Thyroid gland (tissue), 4 donors: ENCODE results near the gene USP13. TPM values are rescaled to one million over a fixed set of nuclear protein-coding genes. Genes with fewer than 3 reads are reported as not detected.

ENCODE experiments used
- DNase-seq, 2 donors: peaks; one replicate each; pipeline ENCODE4 v3.0.0-alpha.2; 2019
- H3K27ac ChIP-seq, 3 donors: fragments of 200-600 bp; sonication (generic); 1 replicate in 2 of 3; 2 replicates in 1 of 3; pipeline ENCODE4 v1.5.1; 2016 to 2019; ENCODE audit warnings: mild to moderate bottlenecking in 1 of 3, moderate library complexity in 1 of 3
- H3K27me3 ChIP-seq: fragments of 200-600 bp; sonication (generic); one replicate; pipeline ENCODE4 v1.5.1; 2019
- H3K36me3 ChIP-seq, 2 donors: fragments of 200-600 bp; sonication (generic); one replicate each; pipeline ENCODE4 v1.5.1; 2016 to 2019
- H3K4me1 ChIP-seq, 2 donors: fragments of 200-600 bp; sonication (generic); one replicate each; pipeline ENCODE4 v1.5.1; 2017 to 2019
- H3K4me3 ChIP-seq, 3 donors: fragments of 200-600 bp; sonication (generic); replicated peaks in 1 of 3; 1 replicate in 2 of 3; 2 replicates in 1 of 3; pipeline ENCODE4 v1.5.1; 2016; ENCODE audit warnings: mild to moderate bottlenecking in 1 of 3
- H3K9me3 ChIP-seq: fragments of 200-600 bp; sonication (generic); one replicate; pipeline ENCODE4 v1.5.1; 2017
- CTCF ChIP-seq, 6 experiments: fragments of 200-600 bp in 3 of 6; fragments of 450-650 bp in 3 of 6; sonication (generic) in 3 of 6; IDR thresholded peaks; one replicate each; pipeline ENCODE4 v1.5.1; 2016 to 2019; ENCODE audit warnings: antibody characterized with exemption in 6 of 6, mild to moderate bottlenecking in 2 of 6, inconsistent platforms in 1 of 6, moderate library complexity in 1 of 6
- POLR2A ChIP-seq, 2 donors: fragments of 450-650 bp; IDR thresholded peaks; one replicate each; pipeline ENCODE4 v1.6.1; 2017; ENCODE audit warnings: antibody characterized with exemption in 2 of 2, mild to moderate bottlenecking in 2 of 2, moderate library complexity in 1 of 2
- WGBS, 2 donors: methylation state at CpG; one replicate each; pipeline ENCODE4 v1.1.5; 2017; 5-methylcytosine and 5-hydroxymethylcytosine counted together
- intact Hi-C: fragments of 100-400 bp; cut with DNase I; formaldehyde crosslinking; loops from one replicate; pipeline ENCODE4 v1.15.1; 2023
- total RNA-seq, 4 donors: library from RNA; depleted of rRNA; stranded (reverse); fragments of >200 nt; gene quantifications; one replicate each; pipeline ENCODE4 v1.2.3, GENCODE V29; 2016

The USP13 gene
- total RNA-seq, 4 donors from 2014 or later, result 16.7 to 31.6 (median 25.4) TPM

- Histone ChIP-seq H3K27ac (no peak overlapping the region), H3K27me3 (no peaks in the 10 kb centered on the region), H3K4me1 (peaks cover 3 to 20% of the 10 kb centered on the region in 2 donors), H3K36me3 (no peaks in the 10 kb centered on the region), H3K4me3 (no peak overlapping the region), H3K9me3 (no peaks in the 10 kb centered on the region)
- no peak for TF ChIP-seq CTCF (IDR thresholded peaks at IDR 0.05)
- no peak for TF ChIP-seq POLR2A (IDR thresholded peaks at IDR 0.05)
- intact Hi-C loops, result no loop called here
- no peak for DNase-seq
- 83% methylated on average over 4 of the region's 4 CpGs for WGBS, 2 donors
Observed at GRCh38 chr3:179687967-179688535, 35.2 kb downstream of the USP13 start.

- peaks cover 0 to 14% of the 10 kb centered on the region in 2 donors for H3K4me1 ChIP-seq
- H3K4me3 ChIP-seq, result no peak overlapping the region
- intact Hi-C loops, result no loop called here
- TF ChIP-seq CTCF (IDR thresholded peaks at IDR 0.05) (no peak), POLR2A (IDR thresholded peaks at IDR 0.05) (no peak)
- no peak for DNase-seq
- WGBS, 2 donors, result 95 to 98% methylated on average over 4 of the region's 4 CpGs
- no peaks in the 10 kb centered on the region for H3K9me3 ChIP-seq
- H3K36me3 ChIP-seq, result no peaks in the 10 kb centered on the region
- H3K27me3 ChIP-seq, result no peaks in the 10 kb centered on the region
- H3K27ac ChIP-seq, result no peak overlapping the region
Observed at GRCh38 chr3:179688850-179689249, 36.0 kb downstream of the USP13 start.

GRCh38 chr3:179694731-179695130, 41.9 kb downstream of the USP13 start:
- Histone ChIP-seq H3K36me3 (no peaks in the 10 kb centered on the region), H3K9me3 (no peaks in the 10 kb centered on the region), H3K27ac (no peak overlapping the region), H3K4me3 (no peak overlapping the region), H3K27me3 (no peaks in the 10 kb centered on the region), H3K4me1 (peaks cover 0 to 7% of the 10 kb centered on the region in 2 donors)
- intact Hi-C loops, result no loop called here
- no peak for DNase-seq
- TF ChIP-seq POLR2A (IDR thresholded peaks at IDR 0.05), result no peak
- TF ChIP-seq CTCF (IDR thresholded peaks at IDR 0.05), result no peak
- 95 to 97% methylated on average over 6 of the region's 6 CpGs for WGBS, 2 donors

- Histone ChIP-seq H3K27ac (no peak overlapping the region), H3K9me3 (no peaks in the 10 kb centered on the region), H3K4me1 (no peaks in the 10 kb centered on the region), H3K27me3 (no peaks in the 10 kb centered on the region), H3K4me3 (no peak overlapping the region), H3K36me3 (no peaks in the 10 kb centered on the region)
- no peak for DNase-seq
- WGBS, 2 donors, result 83 to 85% methylated on average over 4 of the region's 4 CpGs
- no peak for TF ChIP-seq POLR2A (IDR thresholded peaks at IDR 0.05)
- no peak for TF ChIP-seq CTCF (IDR thresholded peaks at IDR 0.05)
- intact Hi-C loops, result no loop called here
Observed at GRCh38 chr3:179695672-179696313, 43.0 kb downstream of the USP13 start.

GRCh38 chr3:179697736-179698332, 45.0 kb downstream of the USP13 start:
- intact Hi-C loops, result no loop called here
- Histone ChIP-seq H3K27ac (no peak overlapping the region), H3K36me3 (no peaks in the 10 kb centered on the region), H3K9me3 (no peaks in the 10 kb centered on the region), H3K4me1 (no peaks in the 10 kb centered on the region), H3K4me3 (no peak overlapping the region), H3K27me3 (no peaks in the 10 kb centered on the region)
- TF ChIP-seq POLR2A (IDR thresholded peaks at IDR 0.05) (no peak), CTCF (IDR thresholded peaks at IDR 0.05) (no peak)
- no peak for DNase-seq
- 91 to 95% methylated on average over 2 of the region's 2 CpGs for WGBS, 2 donors
